HK-2 (cell line): ENCODE measurements around the gene SCN2A.

ENCODE experiments used
- DNase-seq: peaks from one replicate; pipeline ENCODE4 v3.0.0-alpha.2; 2018; ENCODE audit not compliant: unreplicated experiment

SCN2A gene

DNA sequence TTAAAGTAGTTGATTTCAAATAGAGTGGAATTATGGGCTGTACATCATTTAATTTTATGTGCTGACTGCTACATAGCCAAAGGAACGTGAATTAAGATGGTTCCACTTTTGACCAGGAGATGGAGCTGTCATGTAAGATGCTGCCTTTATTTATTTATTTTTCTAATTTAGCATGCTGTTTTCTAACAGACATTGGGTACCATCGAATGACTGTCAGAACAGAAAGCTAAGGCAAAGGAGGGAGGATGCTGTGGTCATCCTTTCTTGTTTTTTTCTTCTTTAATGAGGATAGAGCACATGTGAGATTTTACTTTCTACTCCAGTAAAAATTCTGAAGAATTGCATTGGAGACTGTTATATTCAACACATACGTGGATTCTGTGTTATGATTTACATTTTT lies at the start of gene SCN2A:
SCN2A (plus strand) TSS at position 185 of the 400 bp plus-strand sequence. CDS start 56,410 bp downstream, outside the sequence.
- DNase-seq: no peak

DNA sequence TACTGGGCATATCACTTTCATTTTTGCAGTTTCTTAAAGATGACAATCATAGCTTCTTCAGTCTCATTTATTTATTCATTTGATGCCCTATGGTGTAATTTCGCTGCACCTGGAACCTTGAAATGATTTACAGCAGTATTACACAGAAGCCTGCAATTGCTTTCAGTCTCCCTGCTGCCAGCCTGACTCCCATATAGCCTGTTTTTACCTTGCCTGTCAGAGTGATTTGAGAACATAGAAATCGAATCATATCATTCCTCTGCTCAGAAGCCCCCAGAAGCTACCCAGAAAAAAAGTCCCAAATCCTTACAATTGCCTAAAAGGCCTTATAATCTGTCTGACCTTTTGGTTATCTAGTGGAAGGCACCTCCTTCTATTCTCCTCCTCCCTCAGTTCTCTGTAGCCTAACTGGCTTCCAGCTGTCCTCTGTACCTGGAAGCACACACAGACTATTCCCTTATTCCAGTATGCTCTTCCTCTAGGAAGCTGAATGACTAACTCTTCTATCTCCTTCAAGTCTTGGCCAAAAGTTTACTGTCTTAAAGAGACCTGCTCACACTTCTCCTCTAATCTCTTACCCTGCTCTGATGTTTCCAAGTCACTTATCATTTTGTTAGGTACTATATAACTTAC lies 48.0 kb upstream of the SCN2A start:
- no peak for DNase-seq

DNA sequence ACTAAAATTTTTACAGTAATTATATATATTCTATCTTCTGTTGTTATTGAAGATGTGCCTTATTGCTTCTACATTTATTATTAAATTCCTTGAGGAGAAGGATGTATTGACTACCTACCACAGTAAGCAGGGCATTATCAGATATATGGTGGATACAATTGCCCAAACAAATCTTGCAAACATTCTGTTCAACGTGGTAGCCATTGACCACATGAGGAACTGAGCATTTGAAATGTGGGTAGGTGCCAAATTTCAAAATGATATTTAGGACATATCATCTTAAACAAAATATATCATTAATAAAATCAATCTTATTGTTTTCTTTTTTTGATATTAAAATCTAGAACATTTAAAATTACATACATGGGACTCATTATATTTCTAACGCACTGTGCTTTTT lies 46.5 kb upstream of the SCN2A start:
- DNase-seq: no peak

DNA sequence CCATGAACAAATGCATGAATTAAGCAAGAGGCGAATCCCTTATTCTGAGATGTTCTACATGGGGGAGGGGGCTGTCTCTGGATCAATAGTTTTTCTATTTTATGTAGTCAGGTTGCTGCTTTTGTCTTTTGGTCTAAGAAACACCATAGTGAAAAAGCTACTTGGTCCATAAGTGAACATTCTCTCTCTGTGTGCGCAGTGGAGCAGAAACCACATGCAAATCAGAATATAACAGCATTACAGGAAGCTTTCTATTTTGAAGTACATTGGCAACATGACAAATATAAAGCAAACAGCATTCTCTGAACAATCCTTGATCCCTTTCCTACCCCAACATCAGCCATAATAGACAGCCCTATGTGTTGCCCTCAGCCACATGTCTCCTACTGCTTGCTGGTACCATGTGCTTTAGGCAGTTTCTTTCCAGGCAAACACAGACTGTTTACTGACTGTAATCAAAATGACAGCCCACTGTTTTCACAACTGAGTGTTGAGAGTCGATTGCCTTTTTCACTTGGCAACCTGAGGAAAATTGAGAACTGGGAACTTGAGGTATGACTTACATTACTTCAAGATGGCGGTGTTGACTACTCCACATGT lies 45.9 kb upstream of the SCN2A start:
- no peak for DNase-seq

DNA sequence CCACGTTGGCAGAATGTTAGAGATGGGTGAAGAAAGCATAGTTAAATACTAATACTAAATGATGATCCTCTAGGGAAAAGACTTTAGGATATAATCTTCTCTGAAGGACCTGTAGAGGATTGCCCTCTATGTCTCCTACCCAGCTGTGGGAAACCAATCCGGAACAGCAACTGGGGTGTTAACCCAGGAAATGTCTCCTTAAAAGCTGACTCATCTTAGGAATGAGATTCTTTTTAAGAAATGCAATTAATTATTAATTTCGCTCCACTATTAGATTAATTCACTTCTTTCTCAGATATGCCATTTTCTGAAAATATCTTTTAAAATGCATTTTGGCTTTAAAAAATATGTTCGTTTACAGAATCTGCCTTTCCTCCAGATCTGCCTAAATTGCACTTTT lies 42.8 kb upstream of the SCN2A start:
- DNase-seq: peak; percentile 11

DNA sequence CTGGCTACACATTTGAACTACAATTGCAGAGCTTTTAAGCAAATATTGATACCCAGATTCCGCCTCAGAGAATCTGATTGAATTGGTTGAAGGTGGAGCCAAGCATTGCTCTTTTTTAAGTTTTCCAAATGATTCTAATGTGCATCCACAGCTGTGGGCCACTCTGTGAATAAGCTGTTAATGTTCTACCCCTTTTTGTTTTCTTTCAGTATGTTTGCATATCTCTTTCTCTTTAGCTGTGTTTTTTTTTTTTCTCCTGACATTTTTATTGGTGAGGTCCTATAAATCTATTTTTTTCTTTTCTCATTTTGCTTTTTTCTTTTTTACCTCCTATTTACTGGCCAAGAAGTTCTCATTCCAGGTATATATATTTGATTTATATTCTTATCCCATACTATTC lies 41.9 kb upstream of the SCN2A start:
- no peak for DNase-seq

DNA sequence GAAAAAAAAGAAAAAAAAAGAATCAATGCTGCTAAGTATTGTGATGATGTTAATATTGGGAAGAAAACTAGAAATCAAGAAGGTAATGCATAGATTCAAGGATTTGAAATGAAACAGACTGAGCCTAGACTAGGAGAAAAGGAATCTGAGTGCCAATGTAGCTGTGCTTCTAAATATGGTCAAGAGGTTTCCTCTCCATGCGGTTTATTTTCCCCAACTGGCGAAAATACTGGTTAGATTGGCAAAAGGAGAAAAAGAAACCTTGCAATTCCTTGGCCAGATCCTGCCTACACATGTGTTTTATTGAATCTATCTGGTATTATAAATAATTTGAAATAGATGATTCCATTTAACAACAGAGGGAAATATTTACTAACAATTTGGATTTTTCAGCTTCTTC lies 41.0 kb upstream of the SCN2A start:
- DNase-seq: no peak

DNA sequence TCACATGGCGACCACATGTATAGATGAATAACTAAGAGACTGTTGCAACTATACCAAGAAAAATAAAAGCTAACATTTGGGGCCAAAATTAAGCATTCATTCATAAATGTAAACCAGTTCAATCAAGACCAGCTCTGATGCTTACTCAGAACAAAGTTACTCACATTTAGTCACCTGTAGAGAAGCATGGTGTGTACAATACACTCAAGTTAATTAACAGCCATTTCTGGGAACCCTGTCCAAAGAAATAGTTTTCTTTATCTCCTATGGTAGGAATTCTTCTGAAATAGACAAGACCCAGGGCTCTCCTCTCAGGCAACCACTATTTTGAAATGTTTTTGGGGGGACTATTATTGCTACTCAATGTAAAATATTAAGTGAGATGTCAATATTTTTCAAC lies 37.0 kb upstream of the SCN2A start:
- no peak for DNase-seq

DNA sequence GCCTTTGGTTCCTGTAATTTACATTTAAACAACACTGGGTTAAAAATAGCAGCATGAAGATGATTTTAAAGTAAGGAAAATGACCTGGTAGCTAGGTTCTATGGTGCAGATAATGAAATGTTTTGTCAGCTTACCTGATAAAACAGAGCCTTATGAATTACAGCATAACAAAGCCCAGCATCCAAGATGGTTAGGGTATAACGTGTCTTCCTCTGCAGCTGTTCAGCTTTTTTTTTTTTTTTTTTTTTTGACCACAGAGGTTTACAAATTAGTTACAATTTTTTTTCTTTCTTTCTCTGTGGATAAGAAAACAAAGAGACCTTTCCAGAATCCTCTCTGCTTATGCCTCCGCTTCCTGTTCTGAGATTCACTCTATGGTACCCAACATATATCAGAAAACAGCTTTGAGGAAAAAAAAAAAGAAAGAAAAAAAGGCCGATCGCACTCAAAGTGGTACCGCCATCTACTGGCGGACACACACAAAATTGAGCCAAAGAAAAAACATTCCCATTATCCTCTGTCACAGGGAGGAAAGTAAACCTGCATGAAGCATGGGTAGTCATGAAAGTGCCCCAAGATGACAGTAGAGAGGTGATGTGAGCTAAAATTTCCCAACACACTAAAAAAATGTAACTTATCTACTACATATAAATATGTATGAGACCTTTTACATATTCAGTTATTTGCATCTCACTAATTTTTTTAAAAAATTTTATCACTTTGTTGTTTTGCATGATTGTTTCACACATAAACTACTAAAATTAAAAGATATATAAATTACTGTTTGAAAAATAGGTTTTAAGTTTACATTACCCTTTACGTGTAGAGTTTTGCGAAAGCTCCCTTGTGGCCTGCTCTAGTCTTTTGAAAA lies 35.3 kb upstream of the SCN2A start, which contains the start of gene SCN3A:
SCN3A (minus strand) TSS at position 362 of the 871 bp plus-strand sequence. CDS start 27,656 bp downstream, outside the sequence.
- DNase-seq: peak; percentile 36

DNA sequence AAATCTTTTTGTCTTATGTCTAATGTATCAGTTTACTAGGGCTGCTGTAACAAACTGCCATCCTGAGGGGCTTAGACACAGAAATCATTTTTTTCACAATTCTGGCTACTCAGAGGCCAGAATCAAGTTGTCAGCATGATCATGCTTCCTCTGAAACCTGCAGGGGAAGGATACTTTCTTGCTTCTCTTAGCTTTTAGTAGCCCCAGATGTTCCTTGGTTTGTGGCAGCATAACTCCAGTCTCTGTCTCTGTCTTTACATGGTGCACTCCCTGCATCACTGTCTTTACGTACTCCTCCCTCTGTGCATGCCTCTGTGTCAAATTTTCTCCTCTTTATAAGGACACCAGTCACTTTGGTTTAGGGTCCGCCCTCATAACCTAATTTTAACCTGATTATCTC lies 33.3 kb upstream of the SCN2A start:
- DNase-seq: no peak

DNA sequence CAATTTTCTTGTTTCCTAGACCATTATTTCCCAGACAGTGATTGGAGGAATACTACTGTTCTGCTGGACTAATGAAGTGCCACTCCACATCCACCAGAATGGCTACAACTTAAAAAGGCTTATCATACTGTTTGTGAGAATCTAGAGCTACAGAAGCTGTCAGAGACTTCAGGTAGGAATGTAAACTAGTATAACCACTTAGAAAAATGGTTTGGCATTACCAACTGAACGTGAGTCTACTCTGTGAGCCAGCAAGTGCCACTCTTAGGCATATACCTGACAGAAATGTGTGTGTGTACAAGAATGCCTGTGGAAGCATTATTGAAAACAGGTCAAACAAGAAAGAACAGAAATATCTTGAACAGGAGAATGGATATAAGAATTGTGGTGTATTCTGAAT lies 31.1 kb upstream of the SCN2A start:
- DNase-seq: no peak

DNA sequence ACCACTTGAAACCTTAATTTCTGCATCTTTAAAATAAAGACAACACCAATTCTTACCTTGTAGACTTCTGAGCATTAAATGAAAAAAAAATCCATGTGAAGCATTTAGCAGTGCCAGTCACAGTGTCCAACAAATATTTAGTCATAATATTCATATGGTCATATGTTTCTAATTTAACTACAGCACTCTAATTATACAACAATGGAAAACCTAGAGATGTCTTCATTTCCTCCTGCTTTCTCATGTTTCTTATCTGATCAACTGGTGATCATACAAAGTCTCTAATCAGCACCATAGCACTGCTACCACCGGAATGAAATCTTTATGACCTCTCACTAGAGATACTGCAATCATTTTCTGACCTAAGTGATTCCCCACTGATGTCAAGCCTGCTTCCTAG lies 25.1 kb upstream of the SCN2A start:
- DNase-seq: no peak

DNA sequence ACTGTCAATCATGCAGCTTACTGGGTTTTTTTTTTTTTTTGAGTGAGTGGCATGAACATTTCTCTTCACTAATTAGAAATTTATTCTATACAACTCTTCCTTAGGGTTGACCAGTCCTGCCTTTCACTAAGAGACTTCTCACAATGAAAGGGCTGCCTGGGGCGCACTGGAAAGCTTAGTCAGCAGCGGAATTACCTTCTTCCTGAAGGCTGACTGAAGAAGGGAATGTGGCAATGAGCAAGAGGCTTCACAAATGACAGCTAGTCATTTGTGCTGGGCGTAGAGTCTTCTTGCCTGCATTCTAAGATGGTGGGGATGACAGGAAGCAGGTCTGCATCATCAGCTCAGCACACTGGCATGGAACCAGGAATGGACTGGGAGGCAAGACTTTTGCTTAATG lies 19.7 kb upstream of the SCN2A start:
- no peak for DNase-seq

DNA sequence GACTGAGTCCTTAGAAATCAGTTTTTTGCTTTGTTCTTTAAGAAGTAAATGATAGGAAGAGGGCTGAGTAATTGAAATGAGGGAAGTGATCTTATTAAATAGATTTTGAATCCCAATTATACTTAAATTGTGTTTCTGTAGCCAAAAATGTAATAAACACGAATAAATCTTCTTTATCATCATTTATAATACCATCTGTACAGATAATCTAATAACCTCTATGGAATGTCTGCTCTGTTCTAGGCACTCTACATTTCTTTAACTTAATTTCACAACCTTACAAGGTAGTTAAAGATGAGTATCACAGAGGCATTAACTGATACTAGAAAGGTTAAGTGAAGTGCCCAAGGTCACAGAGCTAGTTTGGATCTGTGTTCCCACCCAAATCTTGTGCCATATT lies 14.3 kb upstream of the SCN2A start:
- no peak for DNase-seq

DNA sequence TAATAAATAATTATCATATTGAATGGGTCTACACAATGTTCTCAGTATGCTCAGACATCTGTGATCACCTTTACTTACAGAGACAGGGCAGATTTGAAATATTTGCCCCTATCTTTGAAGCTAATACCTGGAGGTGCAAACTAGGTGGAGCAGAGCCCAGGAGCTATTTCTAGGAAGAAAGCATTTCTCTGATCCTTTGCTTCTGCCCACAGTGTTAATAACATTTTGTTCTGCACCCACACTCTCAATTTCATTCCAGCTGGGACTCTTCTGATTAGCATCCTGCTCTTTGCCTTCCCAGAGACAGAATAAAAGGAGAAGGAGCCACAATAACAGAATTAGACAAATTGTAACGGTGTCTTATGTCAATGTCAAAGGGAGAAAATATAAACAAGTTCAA lies 11.6 kb upstream of the SCN2A start:
- DNase-seq: no peak

DNA sequence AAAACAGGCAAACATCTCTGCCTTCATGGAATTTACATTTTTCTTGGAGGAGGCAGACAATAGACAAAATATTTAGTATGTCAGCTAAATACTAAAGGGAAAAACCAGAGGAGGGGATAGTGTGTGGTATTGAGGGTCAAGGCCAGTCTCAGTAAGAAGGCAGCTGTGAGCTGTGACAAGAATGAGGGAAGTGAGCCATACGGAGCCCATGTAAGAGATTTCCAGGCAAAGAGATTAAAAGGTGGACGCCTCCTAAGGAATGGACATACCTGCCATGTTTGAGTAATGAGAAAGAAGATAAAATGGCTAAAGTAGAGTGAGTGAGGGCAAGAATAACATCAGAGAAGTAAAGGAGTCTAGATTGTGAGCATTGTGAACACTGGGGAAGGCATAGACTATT lies 2.2 kb upstream of the SCN2A start:
- DNase-seq: no peak

DNA sequence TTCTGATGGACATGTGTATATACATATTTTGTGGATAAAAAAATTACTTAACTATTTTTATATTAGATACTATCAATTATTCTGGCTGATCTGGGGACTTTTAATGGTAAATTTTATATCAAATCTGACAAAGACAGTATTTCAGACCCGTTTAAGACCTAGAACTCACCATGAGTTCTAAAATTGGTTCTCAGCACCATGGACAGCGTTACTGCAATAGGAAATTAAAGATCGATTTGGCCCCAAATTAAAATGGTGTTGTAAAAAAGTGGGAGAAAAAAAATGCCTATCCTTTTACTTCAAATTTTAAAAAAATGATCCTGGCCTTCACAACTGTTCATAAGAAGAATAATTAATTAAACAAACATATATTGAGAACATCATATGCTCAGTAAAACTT lies 919 bp upstream of the SCN2A start:
- DNase-seq: no peak

DNA sequence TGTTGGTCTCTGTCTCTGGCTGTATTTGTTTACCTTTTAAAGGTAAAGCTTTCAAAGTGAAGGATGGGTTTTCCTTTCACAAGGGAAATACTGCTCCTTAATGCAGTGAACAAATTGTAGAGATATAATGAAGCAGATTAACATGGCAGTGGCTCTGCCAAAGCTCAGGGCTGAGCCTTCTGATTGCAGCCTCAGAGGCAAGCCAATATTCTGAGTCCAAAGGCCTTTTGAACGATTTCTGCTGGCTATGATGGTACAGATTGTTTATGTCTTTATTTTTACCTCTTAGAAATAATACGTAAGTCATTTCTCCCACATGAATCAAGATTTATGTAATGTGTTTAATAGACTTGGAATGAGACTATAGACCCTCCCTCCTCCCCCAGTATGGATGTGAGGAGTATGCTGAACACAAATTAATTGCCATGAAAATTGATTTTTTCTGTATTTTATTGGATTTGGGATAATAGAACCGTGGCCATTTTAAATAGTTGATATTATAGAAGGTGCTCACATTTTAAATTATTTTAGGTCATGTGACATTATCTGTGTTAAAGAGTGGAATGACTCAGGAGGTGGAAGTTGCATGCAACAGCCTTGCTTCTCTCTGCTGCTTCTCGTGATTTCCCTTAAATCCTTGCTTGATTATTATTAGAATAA lies 772 bp downstream of the SCN2A start:
- DNase-seq: no peak

DNA sequence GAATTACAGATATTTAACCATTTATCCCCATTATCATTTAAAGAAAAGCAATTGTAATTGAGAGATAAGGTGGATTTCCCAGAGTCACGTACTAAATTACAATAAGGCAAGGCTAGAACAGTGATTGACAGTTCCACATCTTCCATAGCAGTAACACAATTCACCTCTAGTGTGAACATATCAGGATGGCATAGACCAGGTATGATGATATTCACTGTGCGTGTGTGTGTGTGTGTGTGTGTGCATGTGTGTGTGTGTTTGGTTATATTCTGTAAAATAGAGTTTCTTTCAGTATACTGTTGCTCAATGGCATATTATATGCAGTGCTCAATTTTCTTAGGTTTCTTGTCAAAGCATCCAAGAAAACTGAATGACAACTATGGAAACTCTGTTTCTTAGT lies 1.7 kb downstream of the SCN2A start:
- no peak for DNase-seq

DNA sequence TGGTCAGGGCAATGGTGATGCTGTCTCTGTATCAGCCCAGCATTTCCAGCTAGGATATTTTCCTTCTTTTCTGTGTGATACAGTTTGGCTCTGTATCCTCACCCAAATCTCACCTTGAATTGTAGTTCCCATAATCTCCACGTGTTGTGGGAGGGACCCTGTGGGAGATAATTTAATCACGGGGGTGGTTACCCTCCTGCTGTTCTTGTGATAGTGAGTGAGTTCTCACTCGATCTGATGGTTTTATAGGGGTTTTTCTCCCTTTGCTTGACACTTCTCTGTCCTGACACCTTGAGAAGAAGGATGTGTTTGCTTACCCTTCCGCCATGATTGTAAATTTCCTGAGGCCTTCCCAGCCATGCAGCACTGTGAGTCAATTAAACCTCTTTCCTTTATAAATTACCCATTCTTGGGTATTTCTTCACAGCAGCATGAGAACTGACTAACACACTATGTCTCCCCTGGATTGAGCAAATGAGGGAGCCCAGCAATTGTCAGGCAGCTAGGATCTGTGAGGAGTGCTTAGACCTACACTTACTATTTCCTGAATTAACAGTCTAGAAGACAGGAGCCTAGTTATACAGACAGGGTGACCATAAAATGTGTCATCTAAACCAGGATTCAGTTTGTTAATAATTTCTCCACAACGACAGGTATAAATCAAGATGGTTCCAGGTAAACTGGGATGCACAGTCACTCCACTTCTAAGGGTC lies 6.0 kb downstream of the SCN2A start:
- DNase-seq: no peak

DNA sequence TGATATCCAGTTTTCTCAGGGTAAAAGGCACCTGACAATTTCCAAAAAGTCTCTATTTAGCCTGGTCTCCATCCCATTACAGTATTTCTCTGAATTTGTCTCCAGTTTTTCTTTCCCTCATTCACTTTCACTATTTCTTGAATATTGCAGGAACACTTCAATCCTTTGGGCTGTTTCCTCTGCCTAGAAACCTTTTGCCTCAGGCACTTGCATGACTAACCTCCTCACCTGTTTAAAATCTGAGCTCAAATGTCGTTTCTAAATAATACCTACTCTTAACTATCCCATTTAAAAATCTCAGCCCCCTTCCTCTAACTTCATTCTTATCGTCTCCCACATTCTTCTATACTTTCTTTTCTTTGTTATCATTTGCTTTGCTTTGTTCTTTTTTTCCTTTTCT lies 9.0 kb downstream of the SCN2A start:
- DNase-seq: no peak

DNA sequence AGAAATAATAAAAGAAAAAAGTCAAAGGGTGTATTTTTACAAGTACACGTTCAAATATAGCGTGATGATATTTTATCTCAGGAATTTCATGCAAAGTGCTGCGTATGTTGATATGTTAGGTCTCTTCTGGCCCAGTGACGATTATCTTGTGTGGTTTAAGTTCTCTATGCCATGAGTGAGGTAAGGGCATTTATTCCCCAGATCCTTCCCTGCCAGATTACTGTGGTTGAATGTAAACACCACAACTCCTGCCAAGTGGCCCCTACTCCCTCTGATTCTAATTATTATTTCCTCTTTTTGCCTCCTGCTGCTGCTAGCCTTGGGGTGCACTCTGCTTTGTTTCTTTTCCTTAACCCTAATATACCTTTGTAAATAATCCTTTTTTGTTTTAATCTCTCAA lies 12.2 kb downstream of the SCN2A start:
- DNase-seq: no peak
